Skeletal muscle tissue (tissue), 4 donors: ENCODE data around the gene CD200. TPM values are rescaled to one million over a fixed set of nuclear protein-coding genes. Genes with fewer than 3 reads are reported as not detected.
A peak's percentile ranks its signal among the peaks of the same experiment; 100 is the strongest.

Source experiments
- H3K27ac ChIP-seq: one replicate; pipeline ENCODE4 v1.7.0; 2013; ENCODE audit warnings: mild to moderate bottlenecking, low read depth, low read length, inconsistent platforms
- H3K27me3 ChIP-seq, 3 donors: one replicate each; pipeline ENCODE4 v1.7.0; 2013; ENCODE audit warnings: low read length in 3 of 3; ENCODE audit not compliant: control insufficient read depth in 3 of 3, insufficient read depth in 3 of 3
- H3K36me3 ChIP-seq, 3 donors: one replicate each; pipeline ENCODE4 v1.7.0; 2013; ENCODE audit warnings: low read length in 3 of 3; ENCODE audit not compliant: control insufficient read depth in 3 of 3, insufficient read depth in 3 of 3
- H3K4me1 ChIP-seq, 3 donors: one replicate each; pipeline ENCODE4 v1.7.0; 2013; ENCODE audit warnings: low read length in 3 of 3, mild to moderate bottlenecking in 3 of 3; ENCODE audit not compliant: control insufficient read depth in 3 of 3, insufficient read depth in 3 of 3
- H3K4me3 ChIP-seq, 3 donors: one replicate each; pipeline ENCODE4 v1.7.0; 2013; ENCODE audit warnings: low read length in 3 of 3
- H3K9ac ChIP-seq, 3 donors: one replicate each; pipeline ENCODE4 v1.7.0; 2013; ENCODE audit warnings: low read length in 3 of 3, mild to moderate bottlenecking in 3 of 3, moderate library complexity in 2 of 3, low read depth in 1 of 3
- H3K9me3 ChIP-seq, 3 donors: one replicate each; pipeline ENCODE4 v1.7.0; 2013; ENCODE audit warnings: low read length in 3 of 3; ENCODE audit not compliant: control insufficient read depth in 3 of 3
- total RNA-seq: library from RNA; depleted of rRNA; stranded (reverse); fragments of >200 nt; gene quantifications from one replicate; pipeline ENCODE4 v1.2.3, GENCODE V29; 2014
- donor health status: Osteomylitis.

CD200 gene
- total RNA-seq, 1 donor from 2014 or later: 4.2 TPM

GRCh38 chr3:112327371-112327951 lies 5.5 kb upstream of the CD200 start:
- no peaks in the 10 kb centered on the region for H3K9me3 ChIP-seq
- no peak overlapping the region for H3K27ac ChIP-seq

GRCh38 chr3:112331851-112332250 lies 1.1 kb upstream of the CD200 start:
- Histone ChIP-seq H3K27ac (no peak overlapping the region), H3K36me3 (no peaks in the 10 kb centered on the region), H3K4me1 (peaks cover 0 to 4% (median 0%) of the 10 kb centered on the region in 3 donors), H3K27me3 (peaks cover 0 to 7% (median 0%) of the 10 kb centered on the region in 3 donors), H3K9ac (no peak overlapping the region), H3K4me3 (no peak overlapping the region), H3K9me3 (no peaks in the 10 kb centered on the region)

More at GRCh38 chr3:112327371-112327951, 5.5 kb upstream of the CD200 start:
- Histone ChIP-seq H3K4me1 (no peaks in the 10 kb centered on the region), H3K36me3 (no peaks in the 10 kb centered on the region), H3K4me3 (no peak overlapping the region), H3K27me3 (peaks cover 0 to 12% (median 0%) of the 10 kb centered on the region in 3 donors), H3K9ac (no peak overlapping the region)

GRCh38 chr3:112333381-112334317 lies 693 bp downstream of the CD200 start:
- Histone ChIP-seq H3K27me3 (peaks cover 0 to 7% (median 0%) of the 10 kb centered on the region in 3 donors), H3K4me1 (peaks cover 0 to 4% (median 0%) of the 10 kb centered on the region in 3 donors), H3K9me3 (no peaks in the 10 kb centered on the region), H3K36me3 (no peaks in the 10 kb centered on the region), H3K27ac (peak overlapping the region; percentile 67), H3K4me3 (peak overlapping the region; percentile 60 to 68 (median 68)), H3K9ac (peak overlapping the region; percentile 58 to 73 (median 63))

GRCh38 chr3:112334691-112335433 lies 1.9 kb downstream of the CD200 start:
- Histone ChIP-seq H3K9ac (no peak overlapping the region), H3K9me3 (no peaks in the 10 kb centered on the region), H3K27me3 (peaks cover 0 to 7% (median 0%) of the 10 kb centered on the region in 3 donors), H3K36me3 (no peaks in the 10 kb centered on the region), H3K27ac (peak overlapping the region; percentile 67), H3K4me3 (peak overlapping the region in 1 of 3 donors; percentile 68), H3K4me1 (peaks cover 0 to 4% (median 0%) of the 10 kb centered on the region in 3 donors)

GRCh38 chr3:112335434-112335781 lies 2.5 kb downstream of the CD200 start:
- Histone ChIP-seq H3K27me3 (peaks cover 0 to 7% (median 0%) of the 10 kb centered on the region in 3 donors), H3K36me3 (no peaks in the 10 kb centered on the region), H3K9ac (no peak overlapping the region), H3K4me3 (no peak overlapping the region), H3K27ac (no peak overlapping the region), H3K9me3 (no peaks in the 10 kb centered on the region), H3K4me1 (peaks cover 0 to 4% (median 0%) of the 10 kb centered on the region in 3 donors)

GRCh38 chr3:112338021-112338726 lies 5.2 kb downstream of the CD200 start:
- Histone ChIP-seq H3K27ac (no peak overlapping the region), H3K4me1 (no peaks in the 10 kb centered on the region), H3K4me3 (no peak overlapping the region), H3K9me3 (peaks cover 0 to under 1% (median 0%) of the 10 kb centered on the region in 3 donors), H3K36me3 (no peaks in the 10 kb centered on the region), H3K9ac (no peak overlapping the region), H3K27me3 (no peaks in the 10 kb centered on the region)

- Histone ChIP-seq H3K27ac (no peak overlapping the region), H3K9ac (no peak overlapping the region), H3K27me3 (no peaks in the 10 kb centered on the region), H3K9me3 (peaks cover 0 to 2% (median 0%) of the 10 kb centered on the region in 3 donors), H3K4me3 (no peak overlapping the region), H3K36me3 (no peaks in the 10 kb centered on the region), H3K4me1 (no peaks in the 10 kb centered on the region)
Measured at GRCh38 chr3:112338727-112339056, 5.7 kb downstream of the CD200 start.

- Histone ChIP-seq H3K36me3 (no peaks in the 10 kb centered on the region), H3K27ac (no peak overlapping the region), H3K27me3 (no peaks in the 10 kb centered on the region), H3K4me1 (no peaks in the 10 kb centered on the region), H3K9me3 (peaks cover 0 to 2% (median 0%) of the 10 kb centered on the region in 3 donors), H3K4me3 (no peak overlapping the region), H3K9ac (no peak overlapping the region)
Measured at GRCh38 chr3:112339134-112339533, 6.2 kb downstream of the CD200 start.

- Histone ChIP-seq H3K36me3 (no peaks in the 10 kb centered on the region), H3K4me1 (no peaks in the 10 kb centered on the region), H3K4me3 (no peak overlapping the region), H3K9me3 (peaks cover 0 to 2% (median 0%) of the 10 kb centered on the region in 3 donors), H3K27me3 (no peaks in the 10 kb centered on the region), H3K9ac (no peak overlapping the region), H3K27ac (no peak overlapping the region)
Measured at GRCh38 chr3:112339609-112340008, 6.7 kb downstream of the CD200 start.
